ENCODE data around the gene GTF2IRD1.
"Not testable (repeated sequence)": the region's sequence is repeated elsewhere in the genome, so short reads cannot be mapped to it uniquely, and the experiment has no call there.

Gene GTF2IRD1

DNA sequence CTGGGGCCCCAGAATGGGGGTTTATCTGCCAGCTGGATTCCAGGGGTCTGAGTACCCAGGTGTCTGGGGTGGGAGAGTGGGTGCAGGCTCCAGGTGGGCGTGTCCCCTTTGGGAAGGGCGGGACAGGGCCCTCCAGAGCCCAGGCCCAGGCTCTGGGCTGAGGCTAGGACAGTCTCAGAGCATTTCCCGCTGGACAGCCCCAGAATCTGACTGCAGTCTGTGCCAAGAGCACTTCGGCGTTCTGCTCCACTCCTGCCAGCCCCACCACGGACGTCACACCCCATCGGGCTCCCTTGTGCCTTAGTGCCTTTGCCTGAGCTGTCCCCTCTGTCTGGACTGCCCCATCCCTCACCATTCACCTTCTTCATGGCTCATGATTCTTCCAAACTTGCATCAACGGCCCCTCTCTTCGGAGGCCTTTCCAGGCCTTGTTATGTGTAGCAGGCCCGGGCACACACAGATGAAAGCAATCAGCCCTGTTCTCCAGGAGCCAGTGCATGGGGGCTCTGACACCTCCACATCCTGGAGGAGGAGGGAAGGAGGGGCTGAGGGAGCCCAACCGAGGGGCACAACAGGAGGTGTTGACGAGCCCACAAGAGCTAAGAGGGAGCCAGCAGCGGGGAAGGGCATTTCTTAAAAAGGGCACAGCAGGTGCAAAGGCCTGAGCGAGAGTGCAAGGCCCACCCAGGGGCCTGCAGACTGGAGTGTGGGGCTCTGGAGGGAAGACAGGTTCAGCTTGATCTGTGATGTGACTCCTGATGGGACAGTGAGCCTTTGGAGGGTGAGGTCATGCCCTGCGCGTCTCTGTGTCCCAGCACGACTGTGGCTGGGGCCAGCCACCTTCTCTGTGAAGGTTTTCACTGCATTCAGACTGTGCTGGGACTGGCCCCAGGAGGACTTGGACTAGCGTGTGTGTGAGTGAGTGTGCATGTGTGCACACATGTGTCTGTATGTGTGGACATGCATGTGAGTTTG is 41.7 kb downstream of the GTF2IRD1 start:
- H3K4me3 ChIP-seq (replicated peaks; ENCODE audit: low read depth, low read length) = no peak overlapping the region
- TF ChIP-seq, protein P1, sequence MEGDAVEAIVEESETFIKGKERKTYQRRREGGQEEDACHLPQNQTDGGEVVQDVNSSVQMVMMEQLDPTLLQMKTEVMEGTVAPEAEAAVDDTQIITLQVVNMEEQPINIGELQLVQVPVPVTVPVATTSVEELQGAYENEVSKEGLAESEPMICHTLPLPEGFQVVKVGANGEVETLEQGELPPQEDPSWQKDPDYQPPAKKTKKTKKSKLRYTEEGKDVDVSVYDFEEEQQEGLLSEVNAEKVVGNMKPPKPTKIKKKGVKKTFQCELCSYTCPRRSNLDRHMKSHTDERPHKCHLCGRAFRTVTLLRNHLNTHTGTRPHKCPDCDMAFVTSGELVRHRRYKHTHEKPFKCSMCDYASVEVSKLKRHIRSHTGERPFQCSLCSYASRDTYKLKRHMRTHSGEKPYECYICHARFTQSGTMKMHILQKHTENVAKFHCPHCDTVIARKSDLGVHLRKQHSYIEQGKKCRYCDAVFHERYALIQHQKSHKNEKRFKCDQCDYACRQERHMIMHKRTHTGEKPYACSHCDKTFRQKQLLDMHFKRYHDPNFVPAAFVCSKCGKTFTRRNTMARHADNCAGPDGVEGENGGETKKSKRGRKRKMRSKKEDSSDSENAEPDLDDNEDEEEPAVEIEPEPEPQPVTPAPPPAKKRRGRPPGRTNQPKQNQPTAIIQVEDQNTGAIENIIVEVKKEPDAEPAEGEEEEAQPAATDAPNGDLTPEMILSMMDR (IDR thresholded peaks at IDR 0.05; ENCODE audit: low read depth, low read length, missing control alignments) = no peak
- no peak for DNase-seq (ENCODE audit: extremely low read depth, low read depth)

DNA sequence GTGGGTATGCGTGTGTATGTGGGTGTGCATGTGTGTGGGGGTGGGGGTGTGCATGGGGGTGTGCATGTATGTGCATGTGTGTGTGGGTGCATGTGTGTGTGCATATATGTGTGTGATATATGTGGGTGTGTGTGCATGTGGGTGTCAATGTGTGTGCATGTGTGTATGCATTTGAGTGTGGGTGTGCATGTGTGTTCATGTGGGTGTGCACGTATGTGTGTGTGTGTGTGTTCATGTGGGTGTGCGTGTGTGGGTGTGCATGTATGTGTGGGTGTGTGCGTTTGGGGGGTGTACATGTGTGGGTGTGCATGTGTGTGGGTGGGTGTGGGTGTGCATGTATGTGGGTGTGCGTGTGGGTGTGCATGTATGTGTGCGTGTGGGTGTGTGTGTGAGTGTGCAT is 42.6 kb downstream of the GTF2IRD1 start:
- DNase-seq (ENCODE audit: extremely low read depth, low read depth) = no peak
- TF ChIP-seq, protein P1 (IDR thresholded peaks at IDR 0.05; ENCODE audit: low read depth, low read length, missing control alignments) = no peak
- no peak overlapping the region for H3K4me3 ChIP-seq (replicated peaks; ENCODE audit: low read depth, low read length)

GRCh38 chr7:74496773-74497172 is 43.1 kb downstream of the GTF2IRD1 start:
- not testable (repeated sequence) for DNase-seq (ENCODE audit: extremely low read depth, low read depth); H3K4me3 ChIP-seq (replicated peaks; ENCODE audit: low read depth, low read length)

- H3K4me3 ChIP-seq (replicated peaks; ENCODE audit: low read depth, low read length) = no peak overlapping the region
- TF ChIP-seq, protein P1 (IDR thresholded peaks at IDR 0.05; ENCODE audit: low read depth, low read length, missing control alignments) = no peak
- DNase-seq (ENCODE audit: extremely low read depth, low read depth) = no peak
Observed at GRCh38 chr7:74498354-74498753, 44.6 kb downstream of the GTF2IRD1 start.

- H3K4me3 ChIP-seq (replicated peaks; ENCODE audit: low read depth, low read length) = no peak overlapping the region
- DNase-seq (ENCODE audit: extremely low read depth, low read depth) = no peak
- TF ChIP-seq, protein P1 (IDR thresholded peaks at IDR 0.05; ENCODE audit: low read depth, low read length, missing control alignments) = no peak
Observed at GRCh38 chr7:74498996-74499834, 45.5 kb downstream of the GTF2IRD1 start.

DNA sequence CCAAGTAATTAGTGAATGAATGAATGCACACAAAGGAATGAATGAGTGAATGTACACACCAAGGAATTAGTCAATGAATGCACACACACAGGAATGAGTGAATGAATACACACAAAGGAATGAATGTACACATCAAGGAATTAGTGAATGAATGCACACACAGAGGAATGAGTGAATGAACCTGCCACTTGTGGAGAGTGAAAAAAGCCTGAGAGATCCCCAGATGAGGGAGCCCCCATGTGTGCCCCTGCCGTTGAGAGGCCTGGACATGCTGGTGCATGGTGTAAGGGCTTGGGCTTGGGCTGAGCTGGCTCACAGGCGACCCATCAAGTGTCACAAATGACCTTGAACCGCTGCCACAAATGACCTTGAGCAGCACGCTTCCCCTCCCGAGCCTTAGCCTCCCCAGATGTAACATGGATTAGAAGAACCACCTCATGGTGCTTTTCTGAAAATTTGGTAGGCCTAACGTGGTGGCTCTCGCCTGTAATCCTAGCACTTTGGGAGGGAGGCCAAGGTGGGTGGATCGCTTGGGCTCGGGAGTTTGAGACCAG is 46.2 kb downstream of the GTF2IRD1 start:
- H3K4me3 ChIP-seq (replicated peaks; ENCODE audit: low read depth, low read length) = no peak overlapping the region
- TF ChIP-seq, protein P1 (IDR thresholded peaks at IDR 0.05; ENCODE audit: low read depth, low read length, missing control alignments) = no peak
- no peak for DNase-seq (ENCODE audit: extremely low read depth, low read depth)

DNA sequence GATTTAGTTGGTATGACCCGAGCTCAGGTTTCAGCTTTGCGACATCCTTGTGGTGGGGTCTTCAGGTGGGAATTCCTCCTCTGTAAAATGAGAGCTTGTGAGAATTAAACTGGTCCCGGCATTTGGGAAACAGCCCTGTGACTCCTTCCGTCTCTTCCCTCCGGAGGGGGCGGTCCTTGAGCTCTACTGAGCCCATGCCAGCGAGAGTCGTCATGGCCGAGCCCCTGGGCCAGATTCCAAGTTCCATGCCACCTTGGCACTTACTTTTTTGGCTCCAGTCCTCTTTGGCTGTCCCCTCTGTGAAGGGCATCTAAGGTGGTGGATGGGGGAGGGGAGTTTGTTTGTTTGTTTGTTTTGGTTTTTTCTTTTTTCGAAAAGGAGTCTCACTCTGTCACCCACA is 47.6 kb downstream of the GTF2IRD1 start:
- no peak overlapping the region for H3K4me3 ChIP-seq (replicated peaks; ENCODE audit: low read depth, low read length)
- no peak for DNase-seq (ENCODE audit: extremely low read depth, low read depth)
- TF ChIP-seq, protein P1 (IDR thresholded peaks at IDR 0.05; ENCODE audit: low read depth, low read length, missing control alignments) = no peak
